Mononuclear cell (primary cell): ENCODE data around the gene SIN3A. TPM values are rescaled to one million over a fixed set of nuclear protein-coding genes. Genes with fewer than 3 reads are reported as not detected.

Experiments used
- H3K27me3 ChIP-seq: 2 replicates; pipeline ENCODE4 v1.6.0; 2011; ENCODE audit warnings: low read length, control low read depth; ENCODE audit not compliant: insufficient read depth
- H3K4me1 ChIP-seq: 2 replicates; pipeline ENCODE4 v1.5.1; 2011; ENCODE audit warnings: mild to moderate bottlenecking, low read length, control low read depth; ENCODE audit not compliant: insufficient read depth
- H3K4me3 ChIP-seq: 2 replicates; pipeline ENCODE4 v1.5.1; 2011; ENCODE audit warnings: mild to moderate bottlenecking, low read length, moderate library complexity
- H3K9me3 ChIP-seq: 2 replicates; pipeline ENCODE4 v1.5.1; 2011; ENCODE audit warnings: low read depth, mild to moderate bottlenecking, control low read depth, low read length
- total RNA-seq: library from RNA; depleted of rRNA; stranded (reverse); fragments of >200 nt; gene quantifications from one replicate; pipeline ENCODE4 v1.2.3, GENCODE V29; 2012

SIN3A gene
- total RNA-seq, 1 donor, result 100 TPM

DNA sequence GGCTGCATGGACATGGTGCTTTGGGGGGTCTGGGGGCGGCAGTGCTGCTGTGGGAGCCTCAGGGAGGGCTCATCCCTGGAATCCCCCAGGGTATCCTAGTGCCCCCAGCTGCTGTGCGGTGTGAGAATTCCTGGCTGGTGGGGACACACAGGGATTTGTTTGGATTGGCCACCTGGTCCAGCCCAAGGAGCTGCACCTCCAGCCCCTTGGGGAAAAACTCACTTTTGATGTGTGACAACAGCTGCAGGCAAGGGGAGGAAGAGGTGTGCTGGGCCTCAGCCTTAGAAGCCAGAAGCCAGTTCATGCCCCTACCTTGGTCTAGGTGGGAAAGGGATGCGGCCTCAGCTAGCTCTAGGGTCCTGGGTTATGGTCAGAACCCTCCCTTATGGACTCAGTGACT lies 124.0 kb downstream of the SIN3A start:
- no peaks in the 10 kb centered on the region for H3K9me3 ChIP-seq
- H3K4me1 ChIP-seq, result no peaks in the 10 kb centered on the region
- H3K4me3 ChIP-seq, result no peak overlapping the region
- no peaks in the 10 kb centered on the region for H3K27me3 ChIP-seq

DNA sequence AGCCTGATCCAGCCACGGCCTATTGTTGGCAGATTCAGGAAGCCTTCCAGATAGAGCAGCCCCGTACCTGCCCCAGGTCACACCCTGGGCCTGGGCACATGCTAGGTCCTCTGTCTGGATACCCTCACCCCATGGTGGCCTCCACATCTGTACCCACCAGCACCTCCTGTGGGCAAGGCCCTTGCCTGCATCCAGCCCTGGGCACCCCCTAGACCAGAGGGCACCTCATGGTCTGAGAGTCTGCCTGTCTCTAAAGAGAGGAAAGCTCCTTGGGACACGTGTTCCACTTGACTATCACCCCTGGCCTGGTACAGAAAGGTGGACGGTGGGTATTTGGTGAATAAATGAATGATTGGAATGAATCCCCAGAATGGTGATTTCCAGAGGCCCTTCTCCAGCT lies 124.5 kb downstream of the SIN3A start:
- Histone ChIP-seq H3K4me1 (no peaks in the 10 kb centered on the region), H3K27me3 (no peaks in the 10 kb centered on the region), H3K4me3 (no peak overlapping the region), H3K9me3 (no peaks in the 10 kb centered on the region)

DNA sequence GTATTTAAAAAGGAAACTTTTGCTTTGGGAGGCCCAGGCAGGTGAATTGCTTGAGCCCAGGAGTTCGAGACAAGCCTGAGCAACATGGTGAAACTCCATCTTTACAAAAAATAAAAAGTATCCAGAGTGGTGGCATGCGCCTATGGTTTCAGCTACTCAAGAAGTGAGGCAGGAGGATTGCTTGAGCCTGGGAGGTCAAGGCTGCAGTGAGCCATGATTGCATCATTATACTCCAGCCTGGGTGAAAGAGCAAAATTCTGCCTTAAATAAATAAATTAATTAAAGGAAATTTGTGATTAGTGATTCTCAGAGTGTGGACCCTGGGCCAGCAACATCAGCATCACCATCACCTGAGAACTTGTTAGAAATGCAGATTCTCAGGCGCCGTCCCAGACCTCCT lies 125.6 kb downstream of the SIN3A start:
- Histone ChIP-seq H3K4me1 (no peaks in the 10 kb centered on the region), H3K27me3 (no peaks in the 10 kb centered on the region), H3K4me3 (no peak overlapping the region), H3K9me3 (no peaks in the 10 kb centered on the region)

DNA sequence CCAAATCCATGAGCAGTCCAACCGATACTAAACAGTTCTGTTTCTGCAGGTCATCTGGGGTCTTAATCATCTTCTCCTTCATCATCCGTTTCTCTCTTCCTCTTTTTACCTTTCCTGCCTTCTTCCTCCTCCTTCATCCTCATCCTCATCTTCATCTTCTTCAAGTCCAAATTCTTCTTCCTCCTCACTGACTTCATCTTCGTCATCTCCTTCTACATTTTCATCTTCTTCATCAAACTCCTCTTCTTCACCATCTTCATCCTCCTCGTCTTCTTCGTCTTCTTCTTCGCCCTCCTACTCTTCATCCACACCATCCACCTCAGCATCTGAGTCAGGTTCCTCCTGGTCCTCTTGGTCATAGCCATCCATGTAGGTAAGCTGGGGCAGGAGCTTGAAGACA lies 129.8 kb downstream of the SIN3A start:
- Histone ChIP-seq H3K9me3 (no peaks in the 10 kb centered on the region), H3K4me3 (no peak overlapping the region), H3K4me1 (no peaks in the 10 kb centered on the region), H3K27me3 (no peaks in the 10 kb centered on the region)

Other genes with a start within 250 kb of the SIN3A start
- gene C15orf39, start 249.8 kb downstream of the SIN3A start, total RNA-seq, result 54.0 TPM
- 0.21 TPM for gene GOLGA6C, start 193.4 kb downstream of the SIN3A start, total RNA-seq
- not detected for gene GOLGA6D, start 168.9 kb downstream of the SIN3A start, total RNA-seq
- 8.9 TPM for gene COMMD4, start 115.6 kb downstream of the SIN3A start, total RNA-seq
- gene NEIL1, start 104.7 kb downstream of the SIN3A start, total RNA-seq, result 19.3 TPM
- gene MAN2C1, start 83.1 kb downstream of the SIN3A start, total RNA-seq, result 135 TPM
- 7.2 TPM for gene PTPN9, start 127.6 kb upstream of the SIN3A start, total RNA-seq
- gene SNUPN, start 174.0 kb upstream of the SIN3A start, total RNA-seq, result 10.1 TPM
- gene IMP3, start 188.5 kb upstream of the SIN3A start, total RNA-seq, result 59.2 TPM
- 1.2 TPM for gene SNX33, start 196.2 kb upstream of the SIN3A start, total RNA-seq